HepG2 (cell line): ENCODE results near the gene SLC16A3. TPM values are rescaled to one million over a fixed set of nuclear protein-coding genes. Genes with fewer than 3 reads are reported as not detected.

Source experiments
- AKAP8 ChIP-seq: sonication (generic); formaldehyde crosslinking; IDR thresholded peaks from 2 replicates; pipeline ENCODE4 v1.5.1; 2020; ENCODE audit warnings: mild to moderate bottlenecking, missing genetic modification reagents
- BRCA1 ChIP-seq: sonication (generic); formaldehyde crosslinking; IDR thresholded peaks from 2 replicates; pipeline ENCODE4 v1.4.0; 2020; ENCODE audit warnings: missing genetic modification reagents
- HDAC1 ChIP-seq: sonication (generic); formaldehyde crosslinking; IDR thresholded peaks from 2 replicates; pipeline ENCODE4 v1.5.1; 2020; ENCODE audit warnings: mild to moderate bottlenecking, missing genetic modification reagents
- HNF4A ChIP-seq: sonication (generic); formaldehyde crosslinking; IDR thresholded peaks from 2 replicates; pipeline ENCODE4 v1.4.0; 2020; ENCODE audit warnings: missing genetic modification reagents
- MEIS2 ChIP-seq: sonication (generic); formaldehyde crosslinking; IDR thresholded peaks from 2 replicates; pipeline ENCODE4 v1.9.0; 2021; ENCODE audit warnings: mild to moderate bottlenecking, missing genetic modification reagents
- MIER3 ChIP-seq: IDR thresholded peaks from 2 replicates; pipeline ENCODE4 v1.6.1; 2016; ENCODE audit warnings: missing compliant biosample characterization, borderline replicate concordance
- TOPORS ChIP-seq: sonication (generic); formaldehyde crosslinking; IDR thresholded peaks from 2 replicates; pipeline ENCODE4 v1.8.0; 2023; ENCODE audit warnings: mild to moderate bottlenecking, missing genetic modification reagents
- ZBTB38 ChIP-seq: sonication (generic); formaldehyde crosslinking; IDR thresholded peaks from 2 replicates; pipeline ENCODE4 v1.5.1; 2020; ENCODE audit warnings: mild to moderate bottlenecking, missing genetic modification reagents
- ZEB1 ChIP-seq: IDR thresholded peaks from 2 replicates; pipeline ENCODE4 v1.6.1; 2012; ENCODE audit warnings: mild to moderate bottlenecking, low read depth, inconsistent platforms; ENCODE audit not compliant: insufficient replicate concordance
- ZNF101 ChIP-seq: sonication (generic); formaldehyde crosslinking; IDR thresholded peaks from 2 replicates; pipeline ENCODE4 v1.4.0; 2020; ENCODE audit warnings: mild to moderate bottlenecking, low read depth, missing genetic modification reagents, borderline replicate concordance
- ZNF234 ChIP-seq: sonication (generic); formaldehyde crosslinking; conservative IDR thresholded peaks from 2 replicates; pipeline ENCODE4 v1.5.1; 2020; ENCODE audit warnings: mild to moderate bottlenecking, missing genetic modification reagents
- ZNF235 ChIP-seq: sonication (generic); formaldehyde crosslinking; IDR thresholded peaks from 2 replicates; pipeline ENCODE4 v1.8.1; 2023; ENCODE audit warnings: mild to moderate bottlenecking, missing genetic modification reagents, borderline replicate concordance
- ZNF547 ChIP-seq: sonication (generic); formaldehyde crosslinking; IDR thresholded peaks from 2 replicates; pipeline ENCODE4 v1.5.1; 2020; ENCODE audit warnings: mild to moderate bottlenecking, missing genetic modification reagents
- ZNF746 ChIP-seq: sonication (generic); formaldehyde crosslinking; IDR thresholded peaks from 2 replicates; pipeline ENCODE4 v1.8.0; 2022; ENCODE audit warnings: mild to moderate bottlenecking, missing genetic modification reagents
- ZSCAN25 ChIP-seq: sonication (generic); formaldehyde crosslinking; IDR thresholded peaks from 2 replicates; pipeline ENCODE4 v1.8.0; 2022; ENCODE audit warnings: mild to moderate bottlenecking, missing genetic modification reagents
- polyA plus RNA-seq, 8 experiments: library from polyadenylated mRNA; depleted of rRNA in 3 of 8; stranded (reverse) in 7 of 8; unstranded in 1 of 8; fragments of >200 nt; fragmentation: Illumina TruSeq in 4 of 8; extraction: Trizol in 4 of 8; gene quantifications; 2 replicates each; pipeline versions ENCODE4 v1.2.1 to v1.2.3, GENCODE V29; 2011 to 2016; ENCODE audit warnings: low read depth in 4 of 8, missing spikeins in 1 of 8, mixed read lengths in 1 of 8; ENCODE audit not compliant: insufficient read depth in 1 of 8
- total RNA-seq, 5 experiments: library from RNA; depleted of rRNA; stranded (reverse); fragments of >200 nt; fragmentation: Illumina TruSeq; extraction: Trizol; gene quantifications; 2 replicates each; pipeline ENCODE4 v1.2.3, GENCODE V29; 2016; ENCODE audit warnings: low read depth in 1 of 5
- TF ChIP-seq, protein P1 (sequence below): sonication (generic); formaldehyde crosslinking; IDR thresholded peaks from 2 replicates; pipeline ENCODE4 v1.4.0; 2020; ENCODE audit warnings: mild to moderate bottlenecking, missing genetic modification reagents
- TF ChIP-seq, protein P2 (sequence below): IDR thresholded peaks from 2 replicates; pipeline ENCODE4 v1.4.0; 2020; ENCODE audit warnings: mild to moderate bottlenecking, missing genetic modification reagents

SLC16A3 gene
- total and polyA plus RNA-seq, 2 of the 13 experiments (the other 11 are each of a cell fraction or from before 2014, with no cell fraction given): 242 to 349 TPM

DNA sequence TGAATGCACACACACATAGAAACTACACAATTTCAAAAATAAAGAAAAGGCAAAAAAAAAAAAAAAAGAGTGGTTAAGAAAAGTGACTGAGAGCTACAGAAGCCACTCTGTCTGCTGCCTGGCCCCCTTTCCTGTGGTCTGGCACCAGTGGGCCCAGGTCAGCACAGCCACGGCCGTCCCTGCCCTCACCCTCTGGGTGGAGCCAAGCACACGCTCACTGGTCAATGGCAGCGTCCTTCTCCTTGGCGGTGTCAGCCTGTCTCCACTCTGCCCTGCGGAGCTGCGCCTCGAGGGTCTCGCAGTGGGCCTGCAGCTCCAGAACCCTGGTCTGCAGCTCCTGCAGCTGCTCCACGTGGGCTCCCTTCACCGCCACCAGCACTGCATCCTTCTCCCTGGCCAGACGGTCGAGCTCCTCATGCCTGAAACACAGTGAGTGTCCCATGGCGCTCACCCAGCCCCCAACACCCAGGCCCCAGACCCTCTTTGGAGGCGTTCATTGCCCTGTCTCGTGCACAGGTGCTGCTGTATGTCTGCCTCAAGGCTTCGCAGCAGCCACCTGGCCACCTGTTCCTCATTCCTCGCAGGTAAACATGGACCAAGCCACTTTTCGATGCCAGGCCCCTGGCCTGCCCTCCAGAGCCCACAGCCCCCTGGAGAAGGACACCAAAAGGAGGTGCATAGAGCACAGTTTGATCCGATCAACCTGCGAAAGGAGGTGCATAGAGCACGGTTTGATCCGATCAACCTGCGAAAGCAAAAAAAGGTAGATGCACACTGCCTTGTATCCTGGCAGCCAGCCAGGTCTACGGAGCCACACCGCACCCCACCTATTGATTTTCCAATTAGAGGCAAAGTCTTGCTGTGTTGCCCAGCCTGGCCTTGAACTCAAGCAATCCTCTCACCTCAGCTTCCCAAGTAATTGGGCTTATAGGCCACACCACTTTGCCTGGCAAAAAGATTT, 40.6 kb upstream of the SLC16A3 start (continued):
- TF ChIP-seq, protein P1, sequence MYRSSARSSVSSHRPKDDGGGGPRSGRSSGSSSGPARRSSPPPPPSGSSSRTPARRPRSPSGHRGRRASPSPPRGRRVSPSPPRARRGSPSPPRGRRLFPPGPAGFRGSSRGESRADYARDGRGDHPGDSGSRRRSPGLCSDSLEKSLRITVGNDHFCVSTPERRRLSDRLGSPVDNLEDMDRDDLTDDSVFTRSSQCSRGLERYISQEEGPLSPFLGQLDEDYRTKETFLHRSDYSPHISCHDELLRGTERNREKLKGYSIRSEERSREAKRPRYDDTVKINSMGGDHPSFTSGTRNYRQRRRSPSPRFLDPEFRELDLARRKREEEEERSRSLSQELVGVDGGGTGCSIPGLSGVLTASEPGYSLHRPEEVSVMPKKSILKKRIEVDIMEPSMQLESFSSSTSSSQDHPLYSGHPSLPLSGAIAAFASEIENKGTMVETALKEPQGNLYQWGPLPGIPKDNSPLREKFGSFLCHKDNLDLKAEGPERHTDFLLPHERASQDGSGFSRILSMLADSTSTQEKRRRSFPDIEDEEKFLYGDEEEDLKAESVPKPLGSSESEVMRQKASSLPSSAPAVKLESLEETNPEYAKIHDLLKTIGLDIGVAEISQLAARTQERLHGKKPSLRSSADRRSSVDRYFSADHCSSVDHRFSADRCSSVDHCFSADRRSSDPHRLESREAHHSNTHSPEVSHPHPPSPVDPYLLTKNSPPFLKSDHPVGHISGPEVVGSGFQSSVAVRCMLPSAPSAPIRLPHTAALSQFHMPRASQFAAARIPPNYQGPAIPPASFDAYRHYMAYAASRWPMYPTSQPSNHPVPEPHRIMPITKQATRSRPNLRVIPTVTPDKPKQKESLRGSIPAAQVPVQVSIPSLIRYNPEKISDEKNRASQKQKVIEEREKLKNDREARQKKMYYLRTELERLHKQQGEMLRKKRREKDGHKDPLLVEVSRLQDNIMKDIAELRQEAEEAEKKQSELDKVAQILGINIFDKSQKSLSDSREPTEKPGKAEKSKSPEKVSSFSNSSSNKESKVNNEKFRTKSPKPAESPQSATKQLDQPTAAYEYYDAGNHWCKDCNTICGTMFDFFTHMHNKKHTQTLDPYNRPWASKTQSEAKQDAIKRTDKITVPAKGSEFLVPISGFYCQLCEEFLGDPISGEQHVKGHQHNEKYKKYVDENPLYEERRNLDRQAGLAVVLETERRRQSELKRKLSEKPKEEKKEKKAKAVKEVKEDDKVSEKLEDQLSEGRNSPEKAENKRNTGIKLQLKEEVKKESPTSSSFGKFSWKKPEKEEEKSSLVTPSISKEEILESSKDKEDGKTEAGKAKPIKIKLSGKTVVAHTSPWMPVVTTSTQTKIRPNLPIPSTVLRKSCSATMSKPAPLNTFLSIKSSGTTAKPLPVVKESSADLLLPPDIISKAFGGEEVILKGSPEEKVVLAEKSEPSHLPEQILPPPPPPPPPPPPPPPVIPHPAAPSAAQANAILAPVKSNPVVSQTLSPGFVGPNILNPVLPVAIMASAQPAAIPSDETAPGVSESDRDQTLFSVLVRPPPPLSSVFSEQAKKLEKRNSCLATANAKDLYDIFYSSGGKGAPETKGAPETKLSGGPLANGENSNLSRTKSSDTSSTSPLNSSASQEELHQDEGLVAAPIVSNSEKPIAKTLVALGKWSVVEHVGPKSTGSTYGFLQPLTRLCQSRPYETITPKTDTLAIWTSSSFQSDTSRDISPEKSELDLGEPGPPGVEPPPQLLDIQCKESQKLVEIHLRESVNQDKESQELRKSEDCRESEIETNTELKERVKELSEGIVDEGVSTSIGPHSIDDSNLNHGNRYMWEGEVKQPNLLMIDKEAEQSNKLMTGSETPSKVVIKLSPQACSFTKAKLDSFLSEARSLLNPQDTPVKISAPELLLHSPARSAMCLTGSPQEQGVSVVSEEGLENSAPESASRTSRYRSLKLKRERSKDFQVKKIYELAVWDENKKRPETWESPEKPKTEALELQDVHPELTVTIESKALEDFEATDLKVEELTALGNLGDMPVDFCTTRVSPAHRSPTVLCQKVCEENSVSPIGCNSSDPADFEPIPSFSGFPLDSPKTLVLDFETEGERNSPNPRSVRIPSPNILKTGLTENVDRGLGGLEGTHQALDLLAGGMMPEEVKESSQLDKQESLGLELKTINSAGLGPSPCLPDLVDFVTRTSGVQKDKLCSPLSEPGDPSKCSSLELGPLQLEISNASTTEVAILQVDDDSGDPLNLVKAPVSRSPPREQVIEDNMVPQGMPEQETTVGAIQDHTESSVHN: no peak
- peak; percentile 27; the same call in 1 of the 2 replicates for TF ChIP-seq HDAC1 (CRISPR knock-in tag)
- TF ChIP-seq ZSCAN25: 0 out of 2 replicates have a peak, but pooled peaks have one; percentile 35
- TF ChIP-seq TOPORS (CRISPR knock-in tag): no peak
- no peak for TF ChIP-seq ZNF235 (CRISPR knock-in tag)
- peak; percentile 45 for TF ChIP-seq HNF4A
- no peak for TF ChIP-seq ZNF746
- TF ChIP-seq AKAP8: no peak
- TF ChIP-seq ZBTB38 (CRISPR knock-in tag): peak; percentile 69; the same call in 1 of the 2 replicates
- 0 out of 2 replicates have a peak, but pooled peaks have one; percentile 17 for TF ChIP-seq ZNF547 (CRISPR knock-in tag)
- TF ChIP-seq MIER3 (CRISPR knock-in tag): no peak
- TF ChIP-seq, protein P2, sequence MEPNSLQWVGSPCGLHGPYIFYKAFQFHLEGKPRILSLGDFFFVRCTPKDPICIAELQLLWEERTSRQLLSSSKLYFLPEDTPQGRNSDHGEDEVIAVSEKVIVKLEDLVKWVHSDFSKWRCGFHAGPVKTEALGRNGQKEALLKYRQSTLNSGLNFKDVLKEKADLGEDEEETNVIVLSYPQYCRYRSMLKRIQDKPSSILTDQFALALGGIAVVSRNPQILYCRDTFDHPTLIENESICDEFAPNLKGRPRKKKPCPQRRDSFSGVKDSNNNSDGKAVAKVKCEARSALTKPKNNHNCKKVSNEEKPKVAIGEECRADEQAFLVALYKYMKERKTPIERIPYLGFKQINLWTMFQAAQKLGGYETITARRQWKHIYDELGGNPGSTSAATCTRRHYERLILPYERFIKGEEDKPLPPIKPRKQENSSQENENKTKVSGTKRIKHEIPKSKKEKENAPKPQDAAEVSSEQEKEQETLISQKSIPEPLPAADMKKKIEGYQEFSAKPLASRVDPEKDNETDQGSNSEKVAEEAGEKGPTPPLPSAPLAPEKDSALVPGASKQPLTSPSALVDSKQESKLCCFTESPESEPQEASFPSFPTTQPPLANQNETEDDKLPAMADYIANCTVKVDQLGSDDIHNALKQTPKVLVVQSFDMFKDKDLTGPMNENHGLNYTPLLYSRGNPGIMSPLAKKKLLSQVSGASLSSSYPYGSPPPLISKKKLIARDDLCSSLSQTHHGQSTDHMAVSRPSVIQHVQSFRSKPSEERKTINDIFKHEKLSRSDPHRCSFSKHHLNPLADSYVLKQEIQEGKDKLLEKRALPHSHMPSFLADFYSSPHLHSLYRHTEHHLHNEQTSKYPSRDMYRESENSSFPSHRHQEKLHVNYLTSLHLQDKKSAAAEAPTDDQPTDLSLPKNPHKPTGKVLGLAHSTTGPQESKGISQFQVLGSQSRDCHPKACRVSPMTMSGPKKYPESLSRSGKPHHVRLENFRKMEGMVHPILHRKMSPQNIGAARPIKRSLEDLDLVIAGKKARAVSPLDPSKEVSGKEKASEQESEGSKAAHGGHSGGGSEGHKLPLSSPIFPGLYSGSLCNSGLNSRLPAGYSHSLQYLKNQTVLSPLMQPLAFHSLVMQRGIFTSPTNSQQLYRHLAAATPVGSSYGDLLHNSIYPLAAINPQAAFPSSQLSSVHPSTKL (CRISPR knock-in tag): no peak
- no peak for TF ChIP-seq BRCA1
- no peak for TF ChIP-seq MEIS2
- no peak for TF ChIP-seq ZNF234 (CRISPR knock-in tag)
- no peak for TF ChIP-seq ZEB1
- no peak for TF ChIP-seq ZNF101 (CRISPR knock-in tag)
